H1 (cell line): ENCODE data around the gene RTN4RL1.

ENCODE experiments used
- GTF2F1 ChIP-seq: IDR thresholded peaks from 2 replicates; pipeline ENCODE4 v1.6.1; 2012; ENCODE audit warnings: low read depth, low read length, improper control_type of control experiment, borderline replicate concordance
- POLR2A ChIP-seq, 2 experiments: IDR thresholded peaks; 1 replicate in 1 of 2; 2 replicates in 1 of 2; pipeline ENCODE4 v1.6.1; 2011; ENCODE audit warnings: low read depth in 2 of 2, low read length in 2 of 2, mild to moderate bottlenecking in 2 of 2; ENCODE audit errors: control extremely low read depth in 1 of 2
- YY1 ChIP-seq: IDR thresholded peaks from 2 replicates; pipeline ENCODE4 v1.6.1; 2011; ENCODE audit warnings: low read depth, mild to moderate bottlenecking, low read length

- TF ChIP-seq GTF2F1 (no peak), POLR2A (IDR thresholded peaks at IDR 0.05; ENCODE audit: control extremely low read depth in 1 of 2, low read depth in 2 of 2, low read length in 2 of 2) (no peak), YY1 (no peak)
These were observed 35.7 kb upstream of the RTN4RL1 start for GRCh38 chr17:2060681-2061440.
